Mesendoderm (in vitro differentiated cells): ENCODE measurements around the gene MET.

Experiments used
- DNase-seq: peaks from one replicate; pipeline ENCODE4 v3.0.0; 2013
- H2AK5ac ChIP-seq: 2 replicates; pipeline ENCODE4 v1.6.1; 2013; ENCODE audit warnings: low read length, inconsistent platforms
- H2BK120ac ChIP-seq: 2 replicates; pipeline ENCODE4 v1.6.1; 2013; ENCODE audit warnings: low read depth, mild to moderate bottlenecking, low read length, moderate library complexity, mixed read lengths
- H2BK15ac ChIP-seq: replicated peaks from 2 replicates; pipeline ENCODE4 v1.6.1; 2013; ENCODE audit warnings: low read depth, mild to moderate bottlenecking, moderate library complexity
- H2BK5ac ChIP-seq: 2 replicates; pipeline ENCODE4 v1.6.1; 2013; ENCODE audit warnings: low read length, inconsistent platforms
- H3K18ac ChIP-seq: 2 replicates; pipeline ENCODE4 v1.6.1; 2013; ENCODE audit warnings: mild to moderate bottlenecking, low read length, mixed read lengths
- H3K23ac ChIP-seq: one replicate; pipeline ENCODE4 v1.6.1; 2013; ENCODE audit warnings: low read length
- H3K27ac ChIP-seq: 2 replicates; pipeline ENCODE4 v1.5.1; 2013; ENCODE audit warnings: low read depth, mild to moderate bottlenecking, inconsistent platforms, low read length, moderate library complexity
- H3K27me3 ChIP-seq: 2 replicates; pipeline ENCODE4 v1.6.1; 2013; ENCODE audit warnings: low read length, control low read depth, mild to moderate bottlenecking, inconsistent platforms; ENCODE audit not compliant: insufficient read depth, poor library complexity
- H3K36me3 ChIP-seq: 2 replicates; pipeline ENCODE4 v1.6.1; 2013; ENCODE audit warnings: low read length, inconsistent platforms; ENCODE audit not compliant: control insufficient read depth, insufficient read depth
- H3K4ac ChIP-seq: one replicate; pipeline ENCODE4 v1.6.1; 2013; ENCODE audit warnings: low read depth, mild to moderate bottlenecking, low read length, moderate library complexity
- H3K4me1 ChIP-seq: 2 replicates; pipeline ENCODE4 v1.6.1; 2013; ENCODE audit warnings: low read depth, low read length, inconsistent platforms; ENCODE audit not compliant: control insufficient read depth
- H3K4me2 ChIP-seq: 2 replicates; pipeline ENCODE4 v1.6.1; 2013; ENCODE audit warnings: low read length
- H3K4me3 ChIP-seq: 2 replicates; pipeline ENCODE4 v1.5.1; 2013; ENCODE audit warnings: mild to moderate bottlenecking, low read length
- H3K56ac ChIP-seq: one replicate; pipeline ENCODE4 v1.6.1; 2013; ENCODE audit warnings: low read length
- H3K79me1 ChIP-seq: 2 replicates; pipeline ENCODE4 v1.6.1; 2013; ENCODE audit warnings: low read length, inconsistent platforms
- H3K79me2 ChIP-seq: 2 replicates; pipeline ENCODE4 v1.6.1; 2013; ENCODE audit warnings: mild to moderate bottlenecking, low read length; ENCODE audit not compliant: control insufficient read depth, insufficient read depth
- H3K9ac ChIP-seq: 2 replicates; pipeline ENCODE4 v1.6.1; 2013; ENCODE audit warnings: low read length, inconsistent platforms
- H4K5ac ChIP-seq: one replicate; pipeline ENCODE4 v1.6.1; 2013; ENCODE audit warnings: low read length
- H4K8ac ChIP-seq: one replicate; pipeline ENCODE4 v1.6.1; 2013; ENCODE audit warnings: low read depth, mild to moderate bottlenecking, control low read depth, low read length, moderate library complexity
- WGBS: extraction: QIAGEN DNeasy Blood & Tissue Kit; methylation state at CpG from one replicate; pipeline ENCODE4 v1.1.7; 2013; ENCODE audit warnings: low lambda C conversion rate, missing lambda C conversion rate; ENCODE audit not compliant: insufficient coverage; ENCODE audit errors: extremely low coverage; 5-methylcytosine and 5-hydroxymethylcytosine counted together

The MET gene

DNA sequence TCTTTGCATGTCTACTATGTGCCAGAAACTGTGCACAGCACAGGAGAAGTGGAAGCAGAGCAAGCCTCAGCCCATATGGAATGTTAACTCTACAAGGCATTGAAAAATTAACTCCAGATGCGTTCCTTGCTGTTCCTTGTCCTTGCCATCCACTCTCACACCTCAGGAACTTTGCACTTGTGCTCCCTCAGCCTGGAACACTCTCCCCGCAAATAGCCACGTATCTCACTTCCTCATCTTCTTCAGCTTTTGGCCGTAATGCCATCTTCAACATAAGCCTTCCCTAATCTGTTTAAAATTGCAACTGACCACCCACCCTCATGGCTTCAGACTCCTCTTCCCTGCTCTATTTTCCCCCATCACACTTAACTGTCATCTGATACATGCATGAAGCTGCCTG lies 107.2 kb downstream of the MET start:
- Histone ChIP-seq H3K4me3 (no peak overlapping the region), H4K8ac (no peak overlapping the region), H3K4ac (no peak overlapping the region), H3K4me1 (peaks cover 3% of the 10 kb centered on the region), H3K79me2 (no peaks in the 10 kb centered on the region), H3K9ac (no peak overlapping the region), H3K4me2 (no peak overlapping the region), H2BK120ac (no peak overlapping the region), H3K79me1 (no peaks in the 10 kb centered on the region), H3K18ac (no peak overlapping the region), H3K27me3 (no peaks in the 10 kb centered on the region), H2AK5ac (no peak overlapping the region), H2BK15ac (no peak overlapping the region), H4K5ac (no peak overlapping the region), H3K56ac (no peak overlapping the region), H3K36me3 (no peaks in the 10 kb centered on the region), H3K27ac (no peak overlapping the region), H2BK5ac (no peak overlapping the region), H3K23ac (no peak overlapping the region)
- no CpG with 5 or more reads among the region's 4 CpGs for WGBS
- no peak for DNase-seq

DNA sequence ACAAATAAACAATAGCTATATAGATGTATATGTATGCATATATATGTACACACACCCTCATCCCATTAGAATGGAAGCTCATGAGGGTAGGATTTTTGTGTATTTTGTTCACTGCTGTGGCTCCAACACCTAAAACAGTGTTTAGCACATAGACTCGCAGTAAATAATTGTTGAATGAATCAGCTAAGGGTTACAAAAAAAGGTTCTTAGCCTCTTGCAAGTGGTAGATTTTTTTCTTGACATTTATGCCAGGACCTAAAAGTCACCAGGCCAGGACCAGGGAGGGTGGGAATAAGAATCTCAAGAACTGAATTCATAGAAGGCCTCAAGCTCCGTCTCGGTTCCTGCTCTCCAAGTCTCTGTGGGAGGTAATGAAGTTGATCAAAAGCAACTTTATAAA lies 107.9 kb downstream of the MET start:
- H3K23ac ChIP-seq: no peak overlapping the region
- no CpG with 5 or more reads among the region's 3 CpGs for WGBS
- H2AK5ac ChIP-seq: no peak overlapping the region
- H3K79me1 ChIP-seq: no peaks in the 10 kb centered on the region
- no peak overlapping the region for H4K5ac ChIP-seq
- H3K4me3 ChIP-seq: no peak overlapping the region
- no peak overlapping the region for H2BK5ac ChIP-seq
- no peaks in the 10 kb centered on the region for H3K79me2 ChIP-seq
- H3K56ac ChIP-seq: no peak overlapping the region
- no peaks in the 10 kb centered on the region for H3K36me3 ChIP-seq
- no peak overlapping the region for H3K4ac ChIP-seq
- H2BK120ac ChIP-seq: no peak overlapping the region
- no peaks in the 10 kb centered on the region for H3K27me3 ChIP-seq
- H3K4me1 ChIP-seq: peaks cover 3% of the 10 kb centered on the region
- no peak overlapping the region for H3K27ac ChIP-seq
- H3K18ac ChIP-seq: no peak overlapping the region
- DNase-seq: no peak
- H4K8ac ChIP-seq: no peak overlapping the region
- no peak overlapping the region for H2BK15ac ChIP-seq
- no peak overlapping the region for H3K4me2 ChIP-seq
- H3K9ac ChIP-seq: no peak overlapping the region

DNA sequence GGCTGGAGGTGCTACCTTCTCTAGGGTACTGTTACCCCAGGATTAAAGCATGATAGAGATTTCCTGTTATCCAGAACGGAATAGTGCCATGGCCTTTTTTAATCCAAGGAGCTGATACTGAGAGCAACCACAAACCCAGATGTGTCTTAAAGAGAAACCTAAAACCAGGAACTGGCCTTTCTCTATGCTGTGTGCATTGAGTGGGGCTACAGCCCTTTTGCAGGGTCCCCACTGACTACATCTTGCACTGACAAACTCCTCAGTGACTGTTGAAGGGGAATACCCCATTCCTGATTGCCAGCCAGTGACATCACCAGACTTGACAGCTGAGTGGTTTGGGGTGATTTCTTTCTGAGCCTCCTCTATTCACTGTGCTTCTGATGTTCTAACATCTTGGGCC lies 108.5 kb downstream of the MET start:
- peaks cover 3% of the 10 kb centered on the region for H3K4me1 ChIP-seq
- H3K4ac ChIP-seq: no peak overlapping the region
- no peak overlapping the region for H2BK120ac ChIP-seq
- H4K8ac ChIP-seq: no peak overlapping the region
- no peak overlapping the region for H3K23ac ChIP-seq
- H3K79me1 ChIP-seq: no peaks in the 10 kb centered on the region
- no peaks in the 10 kb centered on the region for H3K36me3 ChIP-seq
- H3K27me3 ChIP-seq: no peaks in the 10 kb centered on the region
- no peak overlapping the region for H3K56ac ChIP-seq
- no peaks in the 10 kb centered on the region for H3K79me2 ChIP-seq
- no peak overlapping the region for H2BK5ac ChIP-seq
- no peak overlapping the region for H3K9ac ChIP-seq
- no peak overlapping the region for H2BK15ac ChIP-seq
- H2AK5ac ChIP-seq: no peak overlapping the region
- no peak overlapping the region for H3K4me2 ChIP-seq
- DNase-seq: no peak
- no peak overlapping the region for H3K4me3 ChIP-seq
- no peak overlapping the region for H3K18ac ChIP-seq
- no peak overlapping the region for H3K27ac ChIP-seq
- H4K5ac ChIP-seq: no peak overlapping the region
- WGBS: no CpG with 5 or more reads among the region's 1 CpG

DNA sequence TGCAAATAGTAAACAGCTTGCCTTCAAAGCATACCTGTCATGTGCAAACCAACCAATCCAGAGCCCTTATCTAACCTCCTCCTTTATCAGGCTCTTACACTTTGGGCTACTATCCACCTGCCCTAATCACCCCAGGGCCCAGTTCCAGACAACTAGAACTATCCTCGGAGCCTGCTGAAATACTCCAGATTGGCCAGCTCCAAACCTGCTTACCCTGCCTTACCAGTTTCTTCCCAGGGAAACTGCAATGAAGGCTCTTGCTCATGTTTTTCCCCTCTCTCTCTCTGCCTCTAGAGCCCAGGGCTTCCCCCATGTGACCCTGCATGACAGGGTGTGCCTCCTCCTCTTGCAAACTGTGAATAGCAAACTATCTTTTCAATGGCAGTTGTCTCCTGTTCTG lies 109.0 kb downstream of the MET start:
- Histone ChIP-seq H3K79me2 (no peaks in the 10 kb centered on the region), H3K18ac (no peak overlapping the region), H4K5ac (no peak overlapping the region), H2BK120ac (no peak overlapping the region), H3K9ac (no peak overlapping the region), H3K4me3 (no peak overlapping the region), H2BK15ac (no peak overlapping the region), H3K79me1 (no peaks in the 10 kb centered on the region), H3K27ac (no peak overlapping the region), H2BK5ac (no peak overlapping the region), H3K4ac (no peak overlapping the region), H3K4me1 (peaks cover 3% of the 10 kb centered on the region), H3K56ac (no peak overlapping the region), H3K23ac (no peak overlapping the region), H2AK5ac (no peak overlapping the region), H3K4me2 (no peak overlapping the region), H3K36me3 (no peaks in the 10 kb centered on the region), H4K8ac (no peak overlapping the region), H3K27me3 (no peaks in the 10 kb centered on the region)
- WGBS: no CpG with 5 or more reads among the region's 1 CpG
- DNase-seq: peak; percentile 71

DNA sequence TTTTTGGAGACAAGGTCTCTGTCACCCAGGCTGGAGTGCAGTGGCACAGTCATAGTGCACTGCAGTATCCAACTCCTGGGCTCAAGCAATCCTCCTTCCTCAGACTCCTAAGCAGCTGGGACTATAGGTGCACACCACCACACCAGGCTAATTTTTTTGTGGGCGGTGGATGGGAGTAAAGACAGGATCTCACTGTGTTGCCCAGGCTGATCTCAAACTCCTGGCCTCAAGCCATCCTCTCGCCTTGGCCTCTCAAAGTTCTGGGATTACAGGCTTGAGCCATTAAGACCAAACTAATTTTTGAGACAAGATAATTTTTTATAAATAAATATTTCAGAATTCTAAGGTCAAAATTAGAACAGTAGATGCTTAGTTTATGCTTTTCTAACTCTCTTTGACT lies 109.6 kb downstream of the MET start:
- no peak overlapping the region for H2BK5ac ChIP-seq
- WGBS: no CpG with 5 or more reads among the region's 2 CpGs
- DNase-seq: no peak
- H3K27ac ChIP-seq: no peak overlapping the region
- peaks cover 3% of the 10 kb centered on the region for H3K4me1 ChIP-seq
- no peak overlapping the region for H2AK5ac ChIP-seq
- H3K4me3 ChIP-seq: no peak overlapping the region
- H2BK120ac ChIP-seq: no peak overlapping the region
- H3K56ac ChIP-seq: no peak overlapping the region
- no peaks in the 10 kb centered on the region for H3K79me2 ChIP-seq
- no peaks in the 10 kb centered on the region for H3K79me1 ChIP-seq
- no peak overlapping the region for H3K18ac ChIP-seq
- no peak overlapping the region for H4K5ac ChIP-seq
- H3K23ac ChIP-seq: no peak overlapping the region
- H3K27me3 ChIP-seq: no peaks in the 10 kb centered on the region
- H2BK15ac ChIP-seq: no peak overlapping the region
- H3K4ac ChIP-seq: no peak overlapping the region
- H3K9ac ChIP-seq: no peak overlapping the region
- H3K36me3 ChIP-seq: no peaks in the 10 kb centered on the region
- no peak overlapping the region for H4K8ac ChIP-seq
- no peak overlapping the region for H3K4me2 ChIP-seq

DNA sequence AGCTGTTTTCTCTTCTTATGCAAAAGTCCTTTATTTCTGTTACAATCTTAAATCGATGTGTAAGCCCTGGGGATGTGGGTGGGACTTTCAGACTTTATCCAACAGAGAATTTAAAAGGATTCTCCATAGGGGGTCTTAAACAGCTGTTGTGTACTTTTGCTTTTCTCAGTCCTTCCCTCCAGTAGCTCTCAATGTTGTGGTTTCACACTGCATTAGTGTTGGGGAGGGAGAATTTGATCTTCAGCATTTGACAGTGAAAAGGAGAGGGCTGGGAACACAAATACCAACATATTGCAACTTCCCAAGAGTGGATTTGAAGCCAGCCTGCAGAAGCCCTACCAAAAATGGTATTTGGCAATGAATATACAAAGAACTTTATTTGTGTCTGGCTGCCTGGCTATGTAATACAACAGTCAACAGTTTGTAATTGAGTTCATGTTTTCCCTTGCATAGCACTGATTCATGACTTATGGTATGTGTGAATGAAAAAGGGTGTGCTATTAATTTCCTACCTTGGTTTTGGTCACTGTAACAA lies 110.2 kb downstream of the MET start:
- no peak overlapping the region for H3K4ac ChIP-seq
- H4K5ac ChIP-seq: no peak overlapping the region
- no peaks in the 10 kb centered on the region for H3K79me1 ChIP-seq
- H3K4me3 ChIP-seq: no peak overlapping the region
- H3K27me3 ChIP-seq: no peaks in the 10 kb centered on the region
- H3K9ac ChIP-seq: no peak overlapping the region
- WGBS: no CpG with 5 or more reads among the region's 1 CpG
- H3K27ac ChIP-seq: no peak overlapping the region
- H4K8ac ChIP-seq: no peak overlapping the region
- H3K56ac ChIP-seq: no peak overlapping the region
- no peak overlapping the region for H2BK15ac ChIP-seq
- no peaks in the 10 kb centered on the region for H3K79me2 ChIP-seq
- H3K36me3 ChIP-seq: no peaks in the 10 kb centered on the region
- no peak overlapping the region for H2BK120ac ChIP-seq
- H3K4me2 ChIP-seq: no peak overlapping the region
- H2AK5ac ChIP-seq: no peak overlapping the region
- no peak overlapping the region for H3K23ac ChIP-seq
- no peak overlapping the region for H3K18ac ChIP-seq
- peaks cover 3% of the 10 kb centered on the region for H3K4me1 ChIP-seq
- no peak overlapping the region for H2BK5ac ChIP-seq
- DNase-seq: peak; percentile 76
